HepG2 (cell line): Measurements from ENCODE around the gene TUBB2B. TPM values are rescaled to one million over a fixed set of nuclear protein-coding genes. Genes with fewer than 3 reads are reported as not detected.

Experiments used
- CREB1 ChIP-seq, 2 experiments: fragments of 450-650 bp in 1 of 2; IDR thresholded peaks; 2 replicates each; pipeline ENCODE4 v1.6.1; 2016 to 2017; ENCODE audit warnings: control low read depth in 1 of 2, mild to moderate bottlenecking in 1 of 2, missing compliant biosample characterization in 1 of 2, missing genetic modification characterization in 1 of 2
- NFE2L1 ChIP-seq: sonication (generic); formaldehyde crosslinking; IDR thresholded peaks from 2 replicates; pipeline ENCODE4 v1.4.0; 2020; ENCODE audit warnings: missing genetic modification reagents, mild to moderate bottlenecking, borderline replicate concordance
- NR2F6 ChIP-seq, 2 experiments: IDR thresholded peaks; 2 replicates each; pipeline ENCODE4 v1.6.1; 2016; ENCODE audit warnings: antibody characterized with exemption in 1 of 2, mild to moderate bottlenecking in 1 of 2
- RFXAP ChIP-seq: sonication (generic); formaldehyde crosslinking; IDR thresholded peaks from 2 replicates; pipeline ENCODE4 v1.4.0; 2020; ENCODE audit warnings: missing genetic modification reagents, borderline replicate concordance
- SAP130 ChIP-seq: IDR thresholded peaks from 2 replicates; pipeline ENCODE4 v1.6.1; 2016; ENCODE audit warnings: low read depth
- SOX6 ChIP-seq, 2 experiments: fragments of 450-650 bp in 1 of 2; sonication (generic) in 1 of 2; formaldehyde crosslinking in 1 of 2; IDR thresholded peaks; 2 replicates each; pipeline versions ENCODE4 v1.4.0 to v1.6.1; 2017 to 2020; ENCODE audit warnings: antibody characterized with exemption in 1 of 2, mild to moderate bottlenecking in 1 of 2, missing genetic modification reagents in 1 of 2
- TFDP1 ChIP-seq: IDR thresholded peaks from 2 replicates; pipeline ENCODE4 v1.6.1; 2016; ENCODE audit warnings: missing compliant biosample characterization, missing genetic modification reagents, borderline replicate concordance
- TMF1 ChIP-seq: sonication (generic); formaldehyde crosslinking; IDR thresholded peaks from 2 replicates; pipeline ENCODE4 v1.8.1; 2022; ENCODE audit warnings: low read depth, missing genetic modification reagents
- ZBTB7A ChIP-seq: sonication (generic); formaldehyde crosslinking; IDR thresholded peaks from 2 replicates; pipeline ENCODE4 v1.8.0; 2022; ENCODE audit warnings: mild to moderate bottlenecking, missing genetic modification reagents
- ZNF3 ChIP-seq: IDR thresholded peaks from 2 replicates; pipeline ENCODE4 v1.7.0; 2017; ENCODE audit warnings: inconsistent platforms
- polyA plus RNA-seq, 8 experiments: library from polyadenylated mRNA; depleted of rRNA in 3 of 8; stranded (reverse) in 7 of 8; unstranded in 1 of 8; fragments of >200 nt; fragmentation: Illumina TruSeq in 4 of 8; extraction: Trizol in 4 of 8; gene quantifications; 2 replicates each; pipeline versions ENCODE4 v1.2.1 to v1.2.3, GENCODE V29; 2011 to 2016; ENCODE audit warnings: low read depth in 4 of 8, missing spikeins in 1 of 8, mixed read lengths in 1 of 8; ENCODE audit not compliant: insufficient read depth in 1 of 8
- total RNA-seq, 5 experiments: library from RNA; depleted of rRNA; stranded (reverse); fragments of >200 nt; fragmentation: Illumina TruSeq; extraction: Trizol; gene quantifications; 2 replicates each; pipeline ENCODE4 v1.2.3, GENCODE V29; 2016; ENCODE audit warnings: low read depth in 1 of 5
- TF ChIP-seq, protein P1 (sequence below): sonication (generic); formaldehyde crosslinking; conservative IDR thresholded peaks from 2 replicates; pipeline ENCODE4 v1.4.0; 2020; ENCODE audit warnings: mild to moderate bottlenecking, missing genetic modification reagents, moderate library complexity
- TF ChIP-seq, protein P2 (sequence below): sonication (generic); formaldehyde crosslinking; IDR thresholded peaks from 2 replicates; pipeline ENCODE4 v1.9.0; 2022; ENCODE audit warnings: missing genetic modification reagents, mild to moderate bottlenecking, borderline replicate concordance
- TF ChIP-seq, protein P3 (sequence below): sonication (generic); formaldehyde crosslinking; IDR thresholded peaks from 2 replicates; pipeline ENCODE4 v1.8.0; 2022; ENCODE audit warnings: mild to moderate bottlenecking, missing genetic modification reagents, moderate library complexity

The TUBB2B gene
- total and polyA plus RNA-seq, 2 of the 13 experiments (the other 11 are each of a cell fraction or from before 2014, with no cell fraction given): 10.3 to 23.6 TPM

- TF ChIP-seq, protein P1, sequence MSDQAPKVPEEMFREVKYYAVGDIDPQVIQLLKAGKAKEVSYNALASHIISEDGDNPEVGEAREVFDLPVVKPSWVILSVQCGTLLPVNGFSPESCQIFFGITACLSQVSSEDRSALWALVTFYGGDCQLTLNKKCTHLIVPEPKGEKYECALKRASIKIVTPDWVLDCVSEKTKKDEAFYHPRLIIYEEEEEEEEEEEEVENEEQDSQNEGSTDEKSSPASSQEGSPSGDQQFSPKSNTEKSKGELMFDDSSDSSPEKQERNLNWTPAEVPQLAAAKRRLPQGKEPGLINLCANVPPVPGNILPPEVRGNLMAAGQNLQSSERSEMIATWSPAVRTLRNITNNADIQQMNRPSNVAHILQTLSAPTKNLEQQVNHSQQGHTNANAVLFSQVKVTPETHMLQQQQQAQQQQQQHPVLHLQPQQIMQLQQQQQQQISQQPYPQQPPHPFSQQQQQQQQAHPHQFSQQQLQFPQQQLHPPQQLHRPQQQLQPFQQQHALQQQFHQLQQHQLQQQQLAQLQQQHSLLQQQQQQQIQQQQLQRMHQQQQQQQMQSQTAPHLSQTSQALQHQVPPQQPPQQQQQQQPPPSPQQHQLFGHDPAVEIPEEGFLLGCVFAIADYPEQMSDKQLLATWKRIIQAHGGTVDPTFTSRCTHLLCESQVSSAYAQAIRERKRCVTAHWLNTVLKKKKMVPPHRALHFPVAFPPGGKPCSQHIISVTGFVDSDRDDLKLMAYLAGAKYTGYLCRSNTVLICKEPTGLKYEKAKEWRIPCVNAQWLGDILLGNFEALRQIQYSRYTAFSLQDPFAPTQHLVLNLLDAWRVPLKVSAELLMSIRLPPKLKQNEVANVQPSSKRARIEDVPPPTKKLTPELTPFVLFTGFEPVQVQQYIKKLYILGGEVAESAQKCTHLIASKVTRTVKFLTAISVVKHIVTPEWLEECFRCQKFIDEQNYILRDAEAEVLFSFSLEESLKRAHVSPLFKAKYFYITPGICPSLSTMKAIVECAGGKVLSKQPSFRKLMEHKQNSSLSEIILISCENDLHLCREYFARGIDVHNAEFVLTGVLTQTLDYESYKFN (CRISPR knock-in tag): no peak
- TF ChIP-seq, protein P2, sequence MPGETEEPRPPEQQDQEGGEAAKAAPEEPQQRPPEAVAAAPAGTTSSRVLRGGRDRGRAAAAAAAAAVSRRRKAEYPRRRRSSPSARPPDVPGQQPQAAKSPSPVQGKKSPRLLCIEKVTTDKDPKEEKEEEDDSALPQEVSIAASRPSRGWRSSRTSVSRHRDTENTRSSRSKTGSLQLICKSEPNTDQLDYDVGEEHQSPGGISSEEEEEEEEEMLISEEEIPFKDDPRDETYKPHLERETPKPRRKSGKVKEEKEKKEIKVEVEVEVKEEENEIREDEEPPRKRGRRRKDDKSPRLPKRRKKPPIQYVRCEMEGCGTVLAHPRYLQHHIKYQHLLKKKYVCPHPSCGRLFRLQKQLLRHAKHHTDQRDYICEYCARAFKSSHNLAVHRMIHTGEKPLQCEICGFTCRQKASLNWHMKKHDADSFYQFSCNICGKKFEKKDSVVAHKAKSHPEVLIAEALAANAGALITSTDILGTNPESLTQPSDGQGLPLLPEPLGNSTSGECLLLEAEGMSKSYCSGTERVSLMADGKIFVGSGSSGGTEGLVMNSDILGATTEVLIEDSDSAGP: 0 out of 2 replicates have a peak, but pooled peaks have one; percentile 24
- no peak for TF ChIP-seq SOX6 (IDR thresholded peaks at IDR 0.05)
- TF ChIP-seq SOX6 (CRISPR knock-in tag; IDR thresholded peaks at IDR 0.05): peak; percentile 9; the same call in 1 of the 2 replicates
- 0 out of 2 replicates have a peak, but pooled peaks have one; percentile 56 for TF ChIP-seq ZBTB7A (CRISPR knock-in tag)
- no peak for TF ChIP-seq RFXAP
- TF ChIP-seq NFE2L1 (CRISPR knock-in tag): no peak
- TF ChIP-seq ZNF3: no peak
- no peak for TF ChIP-seq TMF1 (CRISPR knock-in tag)
- TF ChIP-seq TFDP1 (CRISPR knock-in tag): 0 out of 2 replicates have a peak, but pooled peaks have one; percentile 41
- TF ChIP-seq, protein P3, sequence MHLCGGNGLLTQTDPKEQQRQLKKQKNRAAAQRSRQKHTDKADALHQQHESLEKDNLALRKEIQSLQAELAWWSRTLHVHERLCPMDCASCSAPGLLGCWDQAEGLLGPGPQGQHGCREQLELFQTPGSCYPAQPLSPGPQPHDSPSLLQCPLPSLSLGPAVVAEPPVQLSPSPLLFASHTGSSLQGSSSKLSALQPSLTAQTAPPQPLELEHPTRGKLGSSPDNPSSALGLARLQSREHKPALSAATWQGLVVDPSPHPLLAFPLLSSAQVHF (CRISPR knock-in tag): 0 out of 2 replicates have a peak, but pooled peaks have one; percentile 45
- no peak for TF ChIP-seq NR2F6 (IDR thresholded peaks at IDR 0.05)
- TF ChIP-seq NR2F6 (CRISPR knock-in tag; IDR thresholded peaks at IDR 0.05): no peak
- TF ChIP-seq CREB1 (IDR thresholded peaks at IDR 0.05): peak; percentile 35; the same call in 1 of the 2 replicates
- no peak for TF ChIP-seq CREB1 (CRISPR knock-in tag; IDR thresholded peaks at IDR 0.05)
- TF ChIP-seq SAP130 (CRISPR knock-in tag): peak; percentile 20; the same call in 1 of the 2 replicates
Observed at GRCh38 chr6:3228771-3229565, 1.5 kb upstream of the TUBB2B start (continued).
